Endometrial microvascular endothelial cells (primary cell): ENCODE results near the gene MSI2. TPM values are rescaled to one million over a fixed set of nuclear protein-coding genes. Genes with fewer than 3 reads are reported as not detected.

Experiments used
- in situ Hi-C: cut with HindIII; loops from 2 replicates; pipeline ENCODE4 v1.10.0; 2017; ENCODE audit warnings: low sequenced_read_pairs, low pct_unique_long_range_greater_than_20kb; ENCODE audit errors: inconsistent ontology term
- total RNA-seq: library from RNA; depleted of rRNA; stranded (reverse); fragments of >200 nt; gene quantifications from one replicate; pipeline ENCODE4 v1.2.3, GENCODE V29; 2015; ENCODE audit errors: inconsistent ontology term

MSI2 gene
- total RNA-seq, 1 donor from 2014 or later: 19.2 TPM

- in situ Hi-C loops: loop anchor here (25.0 kb wide), 2 partner anchors 139 to 186 kb away; partner anchors contain the start of gene MSI2
Observed at GRCh38 chr17:57447990-57448758, 191.9 kb downstream of the MSI2 start.

- in situ Hi-C loops: loop anchor here (25.0 kb wide), 2 partner anchors 138 to 187 kb away; partner anchors contain the start of gene MSI2
Observed at GRCh38 chr17:57448759-57449283, 192.5 kb downstream of the MSI2 start.

- in situ Hi-C loops: no loop called here
Observed at GRCh38 chr17:57451191-57451590, 194.9 kb downstream of the MSI2 start.

- in situ Hi-C loops: no loop called here
Observed at GRCh38 chr17:57451643-57452042, 195.3 kb downstream of the MSI2 start.

- in situ Hi-C loops: no loop called here
Observed at GRCh38 chr17:57453841-57454425, 197.6 kb downstream of the MSI2 start.

GRCh38 chr17:57454729-57455062 lies 198.4 kb downstream of the MSI2 start:
- in situ Hi-C loops: no loop called here

GRCh38 chr17:57455063-57455914 lies 199.0 kb downstream of the MSI2 start:
- in situ Hi-C loops: no loop called here

GRCh38 chr17:57456622-57457021 lies 200.3 kb downstream of the MSI2 start:
- in situ Hi-C loops: no loop called here

- in situ Hi-C loops: no loop called here
Observed at GRCh38 chr17:57457188-57457587, 200.9 kb downstream of the MSI2 start.

- in situ Hi-C loops: no loop called here
Observed at GRCh38 chr17:57458718-57459285, 202.5 kb downstream of the MSI2 start.

- in situ Hi-C loops: no loop called here
Observed at GRCh38 chr17:57459286-57459915, 203.1 kb downstream of the MSI2 start.

GRCh38 chr17:57461082-57461481 lies 204.8 kb downstream of the MSI2 start:
- in situ Hi-C loops: no loop called here

- in situ Hi-C loops: no loop called here
Observed at GRCh38 chr17:57462007-57462579, 205.8 kb downstream of the MSI2 start.

GRCh38 chr17:57463103-57463885 lies 207.0 kb downstream of the MSI2 start:
- in situ Hi-C loops: no loop called here

- in situ Hi-C loops: no loop called here
Observed at GRCh38 chr17:57464191-57464864, 208.0 kb downstream of the MSI2 start.

- in situ Hi-C loops: no loop called here
Observed at GRCh38 chr17:57465610-57466009, 209.3 kb downstream of the MSI2 start.

- in situ Hi-C loops: no loop called here
Observed at GRCh38 chr17:57466017-57466471, 209.7 kb downstream of the MSI2 start.
